Tracheal epithelial cell (primary cell): ENCODE results near the gene MYH11. TPM values are rescaled to one million over a fixed set of nuclear protein-coding genes. Genes with fewer than 3 reads are reported as not detected.

Source experiments
- total RNA-seq: library from RNA; depleted of rRNA; stranded (reverse); fragments of >200 nt; gene quantifications from 2 replicates; pipeline ENCODE4 v1.2.1, GENCODE V29; 2014

MYH11 gene
- under 0.01 TPM in 1 of 2 replicates, not detected in the other for total RNA-seq

GRCh38 chr16:15856901-15857698 lies at the start of gene MYH11:
TSS of gene MYH11 (minus strand) at chr16:15857028. CDS start at chr16:15838252, 18,776 bp downstream.

GRCh38 chr16:15888072-15888976 lies 31.5 kb upstream of the MYH11 start, which contains the start of gene CEP20:
TSS of gene CEP20 (minus strand) at chr16:15888603. CDS start at chr16:15888585, 18 bp downstream.

Other genes with a start within 250 kb of the MYH11 start
- 11.3 and 18.3 TPM in 2 replicates for gene MARF1, start 213.9 kb downstream of the MYH11 start, total RNA-seq
- gene NDE1, start 206.8 kb downstream of the MYH11 start, total RNA-seq, result 71.8 TPM in 2 replicates
- gene CEP20, start 31.6 kb upstream of the MYH11 start, total RNA-seq, result 25.8 and 70.8 TPM in 2 replicates
- 29.2 and 55.6 TPM in 2 replicates for gene ABCC1, start 92.6 kb upstream of the MYH11 start, total RNA-seq